Esophagus muscularis mucosa (tissue), 3 donors: ENCODE data around the gene LRRC7.

ENCODE experiments used
- CTCF ChIP-seq, 3 experiments: fragments of 200-600 bp in 2 of 3; fragments of 450-650 bp in 1 of 3; sonication (generic) in 2 of 3; IDR thresholded peaks; one replicate each; pipeline ENCODE4 v1.5.1; 2017 to 2019; ENCODE audit warnings: antibody characterized with exemption in 3 of 3, mild to moderate bottlenecking in 2 of 3, moderate library complexity in 1 of 3
- POLR2A ChIP-seq: fragments of 450-650 bp; IDR thresholded peaks from one replicate; pipeline ENCODE4 v1.6.1; 2017; ENCODE audit warnings: antibody characterized with exemption, moderate library complexity, mild to moderate bottlenecking, low read depth

GRCh38 chr1:69520326-69520725, 47.4 kb upstream of the LRRC7 start:
- no peak for TF ChIP-seq POLR2A
- TF ChIP-seq CTCF (IDR thresholded peaks at IDR 0.05): no peak
